T-cell (primary cell): ENCODE results near the gene PPP2R3B. TPM values are rescaled to one million over a fixed set of nuclear protein-coding genes. Genes with fewer than 3 reads are reported as not detected.
"Not testable (repeated sequence)": the region's sequence is repeated elsewhere in the genome, so short reads cannot be mapped to it uniquely, and the experiment has no call there.

Experiments
- ATAC-seq, 4 experiments: fragments of 200-7000 bp in 3 of 4; fragments of 150-1000 bp in 1 of 4; cut with Tn5 transposase; replicated peaks in 1 of 4; 1 replicate in 3 of 4; 2 replicates in 1 of 4; pipeline ENCODE4 v1.10.0; 2021; ENCODE audit warnings: moderate library complexity in 3 of 4, mild to moderate bottlenecking in 2 of 4, moderate number of reproducible peaks in 1 of 4
- CTCF ChIA-PET, 2 donors: fragments of 300-600 bp; sonication (Branson Sonifier 250); formaldehyde crosslinking; loops; one replicate each; lab custom pipeline; 2022; ENCODE audit warnings: antibody characterized with exemption in 2 of 2; lab: Charles Lee
- POLR2A ChIA-PET, 2 donors: fragments of 300-600 bp; sonication (Branson Sonifier 250); formaldehyde crosslinking; loops; one replicate each; lab custom pipeline; 2022; ENCODE audit warnings: antibody characterized with exemption in 2 of 2; lab: Charles Lee
- DNase-seq, 35 experiments: peaks; one replicate each; pipeline versions ENCODE4 v3.0.0 to v3.0.0-alpha.2; 2013 to 2023
- H3K27ac ChIP-seq: one replicate; pipeline ENCODE4 v1.5.1; 2013; ENCODE audit warnings: low read length
- H3K27me3 ChIP-seq, 2 experiments: replicated peaks in 1 of 2; 1 replicate in 1 of 2; 2 replicates in 1 of 2; pipeline versions ENCODE4 v1.6.1 to v1.7.0; 2013; ENCODE audit warnings: low read length in 1 of 2, mixed read lengths in 1 of 2; ENCODE audit not compliant: control insufficient read depth in 2 of 2, insufficient read depth in 2 of 2; ENCODE audit errors: extremely low read depth in 1 of 2
- H3K36me3 ChIP-seq, 2 donors: 1 replicate in 1 of 2; 2 replicates in 1 of 2; pipeline versions ENCODE4 v1.6.1 to v1.7.0; 2013; ENCODE audit warnings: low read length in 1 of 2; ENCODE audit not compliant: control insufficient read depth in 2 of 2, insufficient read depth in 1 of 2; ENCODE audit errors: extremely low read depth in 1 of 2
- H3K4me1 ChIP-seq, 2 experiments: 1 replicate in 1 of 2; 2 replicates in 1 of 2; pipeline versions ENCODE4 v1.6.1 to v1.7.0; 2013; ENCODE audit warnings: low read length in 2 of 2, mixed read lengths in 1 of 2; ENCODE audit not compliant: insufficient read depth in 2 of 2, control insufficient read depth in 1 of 2; ENCODE audit errors: extremely low read depth in 1 of 2
- H3K4me3 ChIP-seq, 2 donors: 1 replicate in 1 of 2; 2 replicates in 1 of 2; pipeline versions ENCODE4 v1.5.1 to v1.7.0; 2013; ENCODE audit warnings: mild to moderate bottlenecking in 2 of 2, low read length in 1 of 2, moderate library complexity in 1 of 2; ENCODE audit not compliant: control insufficient read depth in 1 of 2; ENCODE audit errors: extremely low read depth in 1 of 2
- H3K9me3 ChIP-seq: 2 replicates; pipeline ENCODE4 v1.7.0; 2013
- H3K27ac Mint-ChIP-seq, 2 donors: one replicate each; pipeline ENCODE4 v1.8.0; 2020 to 2021; ENCODE audit warnings: mild to moderate bottlenecking in 2 of 2, mixed read lengths in 2 of 2
- H3K27me3 Mint-ChIP-seq, 2 donors: one replicate each; pipeline ENCODE4 v1.8.0; 2021 to 2022; ENCODE audit warnings: mixed read lengths in 2 of 2
- H3K36me3 Mint-ChIP-seq: one replicate; pipeline ENCODE4 v1.8.0; 2021; ENCODE audit warnings: mixed read lengths
- H3K4me1 Mint-ChIP-seq, 3 donors: one replicate each; pipeline ENCODE4 v1.8.0; 2020 to 2022; ENCODE audit warnings: mixed read lengths in 3 of 3, mild to moderate bottlenecking in 1 of 3
- H3K4me3 Mint-ChIP-seq, 3 donors: one replicate each; pipeline ENCODE4 v1.8.0; 2020 to 2022; ENCODE audit warnings: mild to moderate bottlenecking in 3 of 3, mixed read lengths in 3 of 3, moderate library complexity in 3 of 3
- H3K9me3 Mint-ChIP-seq, 3 donors: one replicate each; pipeline ENCODE4 v1.8.0; 2020 to 2022; ENCODE audit warnings: mixed read lengths in 3 of 3
- WGBS: methylation state at CpG from one replicate; pipeline ENCODE4 v1.1.5; 2013; ENCODE audit warnings: missing lambda C conversion rate; ENCODE audit not compliant: insufficient coverage; 5-methylcytosine and 5-hydroxymethylcytosine counted together
- total RNA-seq, 35 experiments: library from RNA in 6 of 35; stranded (reverse) in 6 of 35; fragments of 120-200 nt in 1 of 35; gene quantifications; one replicate each; pipeline versions ENCODE4 v1.2.1 to v1.2.4 and lab custom pipeline; 2013 to 2026

The PPP2R3B gene
- total RNA-seq, 5 donors from 2014 or later (not counting 1 experiment from before 2014, with no cell fraction given): 30.5 to 56.5 (median 46.6) TPM

DNA sequence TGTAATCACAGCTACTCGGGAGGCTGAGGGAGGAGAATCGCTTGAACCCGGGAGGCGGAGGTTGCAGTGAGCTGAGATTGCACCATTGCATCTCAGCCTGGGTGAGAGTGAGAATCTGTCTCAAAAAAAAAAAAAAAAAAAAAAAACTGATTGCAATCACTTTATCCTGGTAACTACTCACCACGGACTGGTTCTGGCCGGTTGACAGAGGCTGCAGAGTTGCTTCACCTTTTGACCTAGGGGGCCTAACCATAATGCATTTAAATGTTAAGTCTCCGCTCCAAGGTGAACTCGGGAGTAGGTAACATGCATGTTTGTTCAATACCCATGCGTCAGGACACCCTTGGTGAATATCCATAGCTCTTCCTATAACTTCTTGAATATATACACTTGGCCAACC lies 1.8 kb downstream of the PPP2R3B start:
- H3K4me1 ChIP-seq: peaks cover 2 to 14% of the 10 kb centered on the region in 2 experiments
- no peak overlapping the region for H3K4me3 ChIP-seq
- Mint-ChIP-seq H3K4me3 (peak overlapping the region in 1 of 3 donors; percentile 56), H3K4me1 (peaks cover 8 to 13% (median 8%) of the 10 kb centered on the region in 3 donors), H3K36me3 (peaks cover 5% of the 10 kb centered on the region), H3K27ac (no peak overlapping the region), H3K9me3 (no peaks in the 10 kb centered on the region), H3K27me3 (peaks cover 0 to 1% of the 10 kb centered on the region in 2 donors)
- 100% methylated on average over 5 of the region's 9 CpGs for WGBS
- no peak for ATAC-seq
- H3K27me3 ChIP-seq: no peaks in the 10 kb centered on the region
- CTCF ChIA-PET: no interaction called here
- no peak overlapping the region for H3K27ac ChIP-seq
- POLR2A ChIA-PET: no interaction called here
- H3K36me3 ChIP-seq: no peaks in the 10 kb centered on the region
- DNase-seq: no peak
- no peaks in the 10 kb centered on the region for H3K9me3 ChIP-seq

DNA sequence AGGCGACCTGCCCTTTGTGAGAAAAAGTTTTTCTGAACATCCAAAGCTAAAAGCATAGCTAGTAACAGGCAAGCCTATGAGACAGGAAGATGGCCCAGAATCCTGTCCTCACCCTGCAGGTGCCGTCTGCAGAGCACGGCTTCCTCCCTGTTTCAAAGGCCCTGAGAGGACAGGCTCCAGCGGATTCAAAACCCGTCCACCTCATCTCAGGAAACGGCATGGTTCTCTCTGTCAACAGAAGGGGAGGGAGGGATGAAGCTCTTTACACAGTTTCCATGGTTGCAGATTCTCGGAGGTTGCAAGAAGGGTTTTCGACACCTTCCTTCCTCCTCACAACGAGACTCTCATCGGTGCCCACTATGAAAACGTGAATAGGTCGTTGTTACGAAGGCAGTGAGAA lies 8.3 kb downstream of the PPP2R3B start:
- no peak overlapping the region for H3K4me3 ChIP-seq
- no peaks in the 10 kb centered on the region for H3K9me3 Mint-ChIP-seq
- H3K27ac Mint-ChIP-seq: peak overlapping the region; percentile 16 to 76
- WGBS: 69% methylated on average over 7 of the region's 13 CpGs
- H3K27ac ChIP-seq: no peak overlapping the region
- H3K36me3 ChIP-seq: no peaks in the 10 kb centered on the region
- peaks cover 16 to 23% of the 10 kb centered on the region in 2 donors for H3K27me3 Mint-ChIP-seq
- peaks cover 2 to 25% of the 10 kb centered on the region in 2 experiments for H3K27me3 ChIP-seq
- no peaks in the 10 kb centered on the region for H3K9me3 ChIP-seq
- peak in 6 of 35 experiments; percentile 13 to 27 (median 21) for DNase-seq
- peaks cover 3 to 26% of the 10 kb centered on the region in 2 experiments for H3K4me1 ChIP-seq
- ATAC-seq: peak in 3 of 4 experiments; percentile 22 to 64 (median 50)
- peaks cover 8% of the 10 kb centered on the region for H3K36me3 Mint-ChIP-seq
- peak overlapping the region in 2 of 3 donors; percentile 5 to 7 for H3K4me3 Mint-ChIP-seq
- peaks cover 25 to 27% (median 25%) of the 10 kb centered on the region in 3 donors for H3K4me1 Mint-ChIP-seq
- POLR2A ChIA-PET: no interaction called here
- CTCF ChIA-PET: no interaction called here

DNA sequence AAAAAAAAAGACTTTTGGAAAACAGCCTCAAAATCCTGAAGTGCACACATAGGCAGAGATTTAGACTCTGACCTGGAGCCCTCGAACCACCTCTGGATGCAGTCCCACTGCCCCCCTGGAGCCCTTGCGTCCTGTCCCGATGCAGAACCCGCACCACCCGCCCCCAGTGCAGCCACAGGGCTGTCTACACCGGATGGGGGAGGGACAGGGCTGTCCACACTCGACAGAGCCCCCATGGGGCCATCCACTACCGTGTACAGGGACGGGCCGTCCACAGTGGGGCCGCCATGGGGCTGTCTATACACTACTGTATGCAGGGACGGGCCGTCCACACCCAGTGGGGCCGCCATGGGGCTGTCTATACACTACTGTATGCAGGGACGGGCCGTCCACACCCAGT lies 10.5 kb downstream of the PPP2R3B start:
- H3K4me3 ChIP-seq, CTCF ChIA-PET, H3K36me3 ChIP-seq, H3K9me3 ChIP-seq, POLR2A ChIA-PET, H3K27ac Mint-ChIP-seq, H3K27ac ChIP-seq, ATAC-seq, DNase-seq, H3K9me3 Mint-ChIP-seq: not testable (repeated sequence)
- Histone ChIP-seq H3K27me3 (peaks cover 5 to 45% of the 10 kb centered on the region in 2 experiments), H3K4me1 (peaks cover 5 to 31% of the 10 kb centered on the region in 2 experiments)
- WGBS: 90% methylated on average over 6 of the region's 16 CpGs
- Mint-ChIP-seq H3K4me3 (peak overlapping the region in 1 of 3 donors; percentile 69), H3K27me3 (peaks cover 27 to 40% of the 10 kb centered on the region in 2 donors), H3K4me1 (peaks cover 37 to 41% (median 41%) of the 10 kb centered on the region in 3 donors), H3K36me3 (peaks cover 12% of the 10 kb centered on the region)

DNA sequence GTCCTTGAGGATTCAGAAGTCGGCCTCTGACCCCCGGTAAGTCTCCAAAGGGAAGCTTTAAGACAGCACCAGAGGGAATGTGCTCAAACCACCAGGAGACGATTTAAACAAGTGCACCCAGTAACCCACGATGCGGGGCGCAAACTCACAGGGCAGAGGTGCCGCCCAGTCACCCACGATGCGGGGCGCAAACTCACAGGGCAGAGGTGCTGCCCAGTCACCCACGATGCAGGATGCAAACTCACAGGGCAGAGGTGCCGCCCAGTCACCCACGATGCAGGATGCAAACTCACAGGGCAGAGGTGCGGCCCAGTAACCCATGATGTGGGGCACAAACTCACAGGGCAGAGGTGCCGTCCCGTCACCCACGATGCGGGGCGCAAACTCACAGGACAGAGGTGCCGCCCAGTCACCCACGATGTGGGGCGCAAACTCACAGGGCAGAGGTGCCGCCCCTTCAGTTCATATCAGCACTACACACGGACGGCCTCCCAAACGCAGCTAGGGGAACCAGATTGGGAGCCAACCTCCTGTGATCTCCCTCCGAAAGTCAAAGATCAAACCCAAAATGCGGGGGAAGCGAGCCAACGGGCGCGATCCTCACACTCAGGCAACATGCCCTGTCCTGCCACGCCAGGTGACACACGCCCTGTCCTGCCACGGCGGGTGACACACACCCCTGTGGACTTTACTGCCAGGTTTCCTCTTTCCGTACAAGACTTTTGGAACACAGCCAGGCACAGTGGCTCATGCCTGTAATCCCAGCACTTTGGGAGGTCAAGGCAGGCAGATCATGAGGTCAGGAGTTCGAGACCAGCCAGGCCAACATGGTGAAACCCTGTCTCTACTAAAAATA lies 11.3 kb downstream of the PPP2R3B start:
- WGBS: 78% methylated on average over 38 of the region's 38 CpGs
- Histone ChIP-seq H3K27me3 (peaks cover 5 to 53% of the 10 kb centered on the region in 2 experiments), H3K4me1 (peaks cover 5 to 31% of the 10 kb centered on the region in 2 experiments), H3K9me3 (no peaks in the 10 kb centered on the region), H3K4me3 (no peak overlapping the region), H3K27ac (no peak overlapping the region), H3K36me3 (no peaks in the 10 kb centered on the region)
- ATAC-seq (no peak), DNase-seq (no peak)
- peak overlapping the region; percentile 68 to 74 (median 69) for H3K4me3 Mint-ChIP-seq
- H3K9me3 Mint-ChIP-seq: no peaks in the 10 kb centered on the region
- H3K36me3 Mint-ChIP-seq: peaks cover 12% of the 10 kb centered on the region
- POLR2A ChIA-PET: no interaction called here
- H3K27me3 Mint-ChIP-seq: peaks cover 30 to 47% of the 10 kb centered on the region in 2 donors
- peak overlapping the region in 1 of 2 donors; percentile 62 for H3K27ac Mint-ChIP-seq
- peaks cover 37 to 44% (median 42%) of the 10 kb centered on the region in 3 donors for H3K4me1 Mint-ChIP-seq
- CTCF ChIA-PET: no interaction called here

DNA sequence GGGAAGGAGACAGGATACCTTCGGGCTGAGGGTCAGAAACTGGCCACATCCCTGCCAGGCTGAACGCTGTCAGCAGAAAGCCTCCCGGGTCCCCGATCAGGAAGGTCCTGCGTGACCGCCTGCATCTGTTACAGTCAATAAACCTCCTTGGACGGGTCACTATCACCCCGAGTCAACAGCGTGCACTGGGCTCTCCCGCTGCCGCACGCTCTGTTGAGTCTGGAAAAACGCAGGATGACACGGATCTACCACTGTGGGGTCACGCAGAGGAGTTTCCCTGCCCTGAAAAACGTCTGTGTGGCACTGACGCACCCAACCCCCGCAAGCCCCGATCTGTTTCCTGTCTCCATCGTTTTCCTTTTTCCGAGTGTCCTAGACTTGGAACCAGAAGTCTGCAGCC lies 12.1 kb downstream of the PPP2R3B start:
- Histone ChIP-seq H3K4me1 (peaks cover 5 to 31% of the 10 kb centered on the region in 2 experiments), H3K36me3 (no peaks in the 10 kb centered on the region), H3K27me3 (peaks cover 5 to 59% of the 10 kb centered on the region in 2 experiments), H3K27ac (no peak overlapping the region), H3K4me3 (peak overlapping the region in 1 of 2 donors; percentile 74), H3K9me3 (no peaks in the 10 kb centered on the region)
- peak overlapping the region; percentile 68 to 74 (median 69) for H3K4me3 Mint-ChIP-seq
- H3K36me3 Mint-ChIP-seq: peaks cover 4% of the 10 kb centered on the region
- H3K27me3 Mint-ChIP-seq: peaks cover 30 to 47% of the 10 kb centered on the region in 2 donors
- no peaks in the 10 kb centered on the region for H3K9me3 Mint-ChIP-seq
- DNase-seq (no peak), ATAC-seq (no peak)
- ChIA-PET CTCF (no interaction called here), POLR2A (no interaction called here)
- peak overlapping the region in 1 of 2 donors; percentile 62 for H3K27ac Mint-ChIP-seq
- WGBS: 18% methylated on average over 21 of the region's 21 CpGs
- peaks cover 37 to 44% (median 42%) of the 10 kb centered on the region in 3 donors for H3K4me1 Mint-ChIP-seq

DNA sequence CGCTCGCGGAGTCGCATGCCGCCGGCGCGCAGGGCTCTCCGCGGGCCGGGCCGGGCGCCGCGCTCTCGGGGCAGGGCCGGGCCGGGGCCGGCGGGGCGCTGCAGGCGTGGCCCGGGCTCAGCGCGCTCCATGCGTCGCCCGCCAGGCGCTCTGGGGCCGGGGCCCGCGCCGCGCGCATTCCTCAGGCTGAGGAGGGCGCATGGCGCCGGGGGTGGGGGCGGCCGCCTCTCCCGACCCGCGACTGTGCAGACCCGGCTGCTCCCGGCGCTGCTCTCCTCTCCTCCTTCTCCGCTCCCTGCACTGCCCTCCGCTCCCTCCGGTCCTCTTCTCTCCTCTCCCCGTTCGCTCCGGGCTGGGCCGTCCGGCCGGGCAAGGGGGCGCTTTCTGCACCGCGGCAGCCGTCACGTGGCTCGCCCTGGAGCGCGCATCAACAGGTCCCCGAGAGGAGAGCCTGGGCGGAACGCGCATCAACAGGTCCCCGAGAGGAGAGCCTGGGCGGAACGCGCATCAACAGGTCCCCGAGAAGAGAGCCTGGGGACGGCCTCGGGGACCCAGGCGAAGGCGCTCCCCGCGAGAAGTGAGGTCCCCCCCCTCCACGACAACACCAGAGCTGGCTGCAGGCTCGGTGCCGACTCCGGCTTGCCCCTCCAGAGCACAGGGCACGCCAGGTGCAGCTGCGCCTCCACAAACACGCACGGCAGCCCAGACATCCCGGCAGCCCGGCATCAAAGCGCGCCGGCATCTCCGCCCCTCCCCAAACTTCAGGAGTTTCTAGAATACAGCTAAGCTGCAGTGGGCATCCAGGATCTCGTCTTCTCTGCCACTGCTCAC lies 12.9 kb downstream of the PPP2R3B start:
- no peaks in the 10 kb centered on the region for H3K36me3 ChIP-seq
- H3K4me1 ChIP-seq: peaks cover 5 to 31% of the 10 kb centered on the region in 2 experiments
- WGBS: 1% methylated on average over 87 of the region's 93 CpGs
- POLR2A ChIA-PET: no interaction called here
- DNase-seq (peak in 13 of 35 experiments; percentile 7 to 38 (median 20)), ATAC-seq (peak; percentile 65 to 76 (median 70))
- CTCF ChIA-PET: no interaction called here
- no peaks in the 10 kb centered on the region for H3K9me3 ChIP-seq
- H3K27ac Mint-ChIP-seq: no peak overlapping the region
- H3K27me3 ChIP-seq: peaks cover 5 to 60% of the 10 kb centered on the region in 2 experiments
- peaks cover 37 to 46% (median 42%) of the 10 kb centered on the region in 3 donors for H3K4me1 Mint-ChIP-seq
- H3K27me3 Mint-ChIP-seq: peaks cover 30 to 47% of the 10 kb centered on the region in 2 donors
- peak overlapping the region; percentile 68 to 74 (median 69) for H3K4me3 Mint-ChIP-seq
- no peak overlapping the region for H3K27ac ChIP-seq
- H3K36me3 Mint-ChIP-seq: peaks cover 4% of the 10 kb centered on the region
- peak overlapping the region; percentile 21 to 74 for H3K4me3 ChIP-seq
- H3K9me3 Mint-ChIP-seq: no peaks in the 10 kb centered on the region
